Effector CD8-positive, alpha-beta T cell (primary cell): ENCODE measurements around the gene UBA1.
"Not testable (repeated sequence)": the region's sequence is repeated elsewhere in the genome, so short reads cannot be mapped to it uniquely, and the experiment has no call there.

Source experiments
- DNase-seq: peaks from one replicate; lab custom pipeline; 2025; lab: John Stamatoyannopoulos, UW

The UBA1 gene

GRCh38 chrX:47229427-47229826 lies 35.8 kb downstream of the UBA1 start:
- no peak for DNase-seq

GRCh38 chrX:47230136-47230868 lies 36.7 kb downstream of the UBA1 start:
- no peak for DNase-seq

GRCh38 chrX:47231167-47231566 lies 37.5 kb downstream of the UBA1 start:
- DNase-seq = no peak

GRCh38 chrX:47232197-47232802 lies 38.7 kb downstream of the UBA1 start:
- DNase-seq = no peak

GRCh38 chrX:47232803-47233332 lies 39.2 kb downstream of the UBA1 start, which contains the start of gene USP11:
Gene USP11, plus strand, starts transcription at chrX:47233009. Its CDS starts 35 bp downstream, at chrX:47233044.
- DNase-seq = peak; percentile 55

- DNase-seq = peak; percentile 89
Measured at GRCh38 chrX:47233333-47234113, 39.9 kb downstream of the UBA1 start.

- no peak for DNase-seq
Measured at GRCh38 chrX:47234583-47234982, 41.0 kb downstream of the UBA1 start.

GRCh38 chrX:47235691-47236103 lies 42.1 kb downstream of the UBA1 start:
- DNase-seq = no peak

GRCh38 chrX:47239199-47239598 lies 45.6 kb downstream of the UBA1 start:
- DNase-seq = no peak

GRCh38 chrX:47239898-47240545 lies 46.4 kb downstream of the UBA1 start:
- no peak for DNase-seq

GRCh38 chrX:47240619-47241018 lies 47.0 kb downstream of the UBA1 start:
- DNase-seq = no peak

GRCh38 chrX:47241201-47242011 lies 47.8 kb downstream of the UBA1 start:
- no peak for DNase-seq

GRCh38 chrX:47242321-47242720 lies 48.7 kb downstream of the UBA1 start:
- no peak for DNase-seq

- no peak for DNase-seq
Measured at GRCh38 chrX:47243351-47243750, 49.7 kb downstream of the UBA1 start.

- no peak for DNase-seq
Measured at GRCh38 chrX:47244676-47245075, 51.0 kb downstream of the UBA1 start.

- DNase-seq = no peak
Measured at GRCh38 chrX:47245156-47245555, 51.5 kb downstream of the UBA1 start.

GRCh38 chrX:47247206-47247998 lies 53.8 kb downstream of the UBA1 start:
- DNase-seq = no peak

GRCh38 chrX:47247999-47248320 lies 54.3 kb downstream of the UBA1 start:
- no peak for DNase-seq

GRCh38 chrX:47248576-47248975 lies 54.9 kb downstream of the UBA1 start:
- no peak for DNase-seq

GRCh38 chrX:47250017-47250347 lies 56.4 kb downstream of the UBA1 start:
- no peak for DNase-seq

- not testable (repeated sequence) for DNase-seq
Measured at GRCh38 chrX:47257620-47258019, 64.0 kb downstream of the UBA1 start.
